HFFc6 (cell line): ENCODE measurements around the gene MAP3K4. TPM values are rescaled to one million over a fixed set of nuclear protein-coding genes. Genes with fewer than 3 reads are reported as not detected.
"Not testable (repeated sequence)": the region's sequence is repeated elsewhere in the genome, so short reads cannot be mapped to it uniquely, and the experiment has no call there.

Experiments used
- DNase-seq: peaks from one replicate; pipeline ENCODE4 v3.0.0-alpha.2; 2018
- H3K27ac Mint-ChIP-seq: 2 replicates; pipeline ENCODE4 v1.8.0; 2020; ENCODE audit warnings: mild to moderate bottlenecking, mixed read lengths
- H3K27me3 Mint-ChIP-seq: 2 replicates; pipeline ENCODE4 v1.8.0; 2021; ENCODE audit warnings: mild to moderate bottlenecking, moderate library complexity, mixed read lengths; ENCODE audit not compliant: insufficient read depth
- H3K36me3 Mint-ChIP-seq: 2 replicates; pipeline ENCODE4 v1.8.0; 2021; ENCODE audit warnings: low read depth, mixed read lengths
- H3K4me1 Mint-ChIP-seq: 2 replicates; pipeline ENCODE4 v1.8.0; 2020; ENCODE audit warnings: low read depth, mixed read lengths
- H3K4me3 Mint-ChIP-seq: 2 replicates; pipeline ENCODE4 v1.8.0; 2020; ENCODE audit warnings: mild to moderate bottlenecking, moderate library complexity, mixed read lengths
- H3K9me3 Mint-ChIP-seq: 2 replicates; pipeline ENCODE4 v1.8.0; 2020; ENCODE audit warnings: mild to moderate bottlenecking, mixed read lengths
- total RNA-seq, 6 experiments: library from RNA; stranded (reverse); fragmentation: NEBNext Ultra II Directional; extraction: Animal tissue kit (Norgen Biotek cat#: 25700); gene quantifications; 2 replicates in 1 of 6; 3 replicates in 5 of 6; pipeline ENCODE4 v1.2.3, GENCODE V29; 2021
- TF ChIP-seq, protein P1 (sequence below): fragments of 200-600 bp; sonication (generic); IDR thresholded peaks from 2 replicates; pipeline ENCODE4 v1.5.0; 2021; ENCODE audit warnings: antibody characterized with exemption, mild to moderate bottlenecking

Gene MAP3K4
- total RNA-seq, 6 experiments from 2014 or later: 16.8 to 26.2 (median 22.3) TPM

DNA sequence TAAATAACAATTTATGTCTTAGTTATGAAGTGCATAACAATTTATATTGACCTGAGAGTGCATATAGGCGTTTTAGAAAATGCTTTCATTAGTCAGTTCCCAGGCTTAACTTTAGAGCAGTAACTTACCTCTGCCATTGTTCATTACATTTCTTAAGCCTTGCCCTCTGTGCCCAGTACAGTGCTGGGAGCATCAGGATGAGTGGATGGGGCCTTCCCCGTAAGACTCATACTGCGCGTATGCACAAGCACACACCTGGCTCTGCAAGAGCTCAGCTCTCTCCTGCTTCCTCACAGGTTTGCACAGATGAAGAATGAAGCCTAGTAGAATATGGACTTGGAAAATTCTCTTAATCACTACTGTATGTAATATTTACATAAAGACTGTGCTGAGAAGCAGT is 125.0 kb downstream of the MAP3K4 start:
- Mint-ChIP-seq H3K27me3 (no peaks in the 10 kb centered on the region), H3K4me1 (no peaks in the 10 kb centered on the region), H3K9me3 (peaks cover 7% of the 10 kb centered on the region; the same call in 1 of the 2 replicates), H3K36me3 (peaks cover 61% of the 10 kb centered on the region), H3K4me3 (no peak overlapping the region), H3K27ac (no peak overlapping the region)
- TF ChIP-seq, protein P1, sequence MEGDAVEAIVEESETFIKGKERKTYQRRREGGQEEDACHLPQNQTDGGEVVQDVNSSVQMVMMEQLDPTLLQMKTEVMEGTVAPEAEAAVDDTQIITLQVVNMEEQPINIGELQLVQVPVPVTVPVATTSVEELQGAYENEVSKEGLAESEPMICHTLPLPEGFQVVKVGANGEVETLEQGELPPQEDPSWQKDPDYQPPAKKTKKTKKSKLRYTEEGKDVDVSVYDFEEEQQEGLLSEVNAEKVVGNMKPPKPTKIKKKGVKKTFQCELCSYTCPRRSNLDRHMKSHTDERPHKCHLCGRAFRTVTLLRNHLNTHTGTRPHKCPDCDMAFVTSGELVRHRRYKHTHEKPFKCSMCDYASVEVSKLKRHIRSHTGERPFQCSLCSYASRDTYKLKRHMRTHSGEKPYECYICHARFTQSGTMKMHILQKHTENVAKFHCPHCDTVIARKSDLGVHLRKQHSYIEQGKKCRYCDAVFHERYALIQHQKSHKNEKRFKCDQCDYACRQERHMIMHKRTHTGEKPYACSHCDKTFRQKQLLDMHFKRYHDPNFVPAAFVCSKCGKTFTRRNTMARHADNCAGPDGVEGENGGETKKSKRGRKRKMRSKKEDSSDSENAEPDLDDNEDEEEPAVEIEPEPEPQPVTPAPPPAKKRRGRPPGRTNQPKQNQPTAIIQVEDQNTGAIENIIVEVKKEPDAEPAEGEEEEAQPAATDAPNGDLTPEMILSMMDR: no peak
- DNase-seq: no peak

DNA sequence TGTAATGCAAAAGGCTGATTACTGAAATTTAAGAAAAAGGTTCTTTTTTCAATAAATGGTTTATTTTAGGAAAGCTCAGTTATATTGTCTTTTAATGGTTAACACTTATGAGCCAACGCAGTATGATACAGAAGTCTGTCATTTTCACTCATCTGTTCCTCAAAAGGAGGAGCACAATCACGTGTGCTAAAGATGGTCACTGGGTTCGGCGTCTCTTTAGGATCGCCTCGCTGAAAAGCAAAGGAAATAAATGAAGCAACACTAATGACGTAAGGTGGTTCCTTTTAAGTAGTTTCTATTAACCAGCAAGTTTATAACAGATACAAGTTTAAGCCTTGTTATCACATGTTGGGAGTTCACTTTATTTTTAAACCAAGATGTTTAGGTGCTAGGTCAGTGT is 125.7 kb downstream of the MAP3K4 start:
- DNase-seq: no peak
- no peaks in the 10 kb centered on the region for H3K27me3 Mint-ChIP-seq
- TF ChIP-seq, protein P1: no peak
- no peak overlapping the region for H3K4me3 Mint-ChIP-seq
- H3K4me1 Mint-ChIP-seq: no peaks in the 10 kb centered on the region
- H3K9me3 Mint-ChIP-seq: peaks cover 11% of the 10 kb centered on the region
- peaks cover 62% of the 10 kb centered on the region for H3K36me3 Mint-ChIP-seq
- H3K27ac Mint-ChIP-seq: no peak overlapping the region

DNA sequence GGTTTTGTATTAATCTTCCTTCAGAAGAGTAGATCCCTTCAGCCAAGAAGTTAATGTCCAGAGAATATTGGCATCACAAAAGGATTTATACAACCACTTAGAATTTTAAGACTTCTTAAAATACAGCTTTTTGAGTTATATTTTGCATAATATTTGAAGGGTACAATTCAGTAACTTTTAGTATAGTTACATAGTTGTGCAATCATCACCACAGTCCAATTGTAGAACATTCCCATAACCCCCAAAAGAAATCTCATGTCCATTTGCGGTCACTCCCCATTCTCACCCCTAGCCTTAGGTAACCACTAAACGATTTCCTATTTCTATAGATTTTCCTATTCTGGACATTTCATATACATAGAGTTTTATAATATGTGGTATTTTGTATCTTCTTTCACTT is 126.4 kb downstream of the MAP3K4 start:
- TF ChIP-seq, protein P1: no peak
- no peak for DNase-seq
- H3K27me3 Mint-ChIP-seq: no peaks in the 10 kb centered on the region
- peaks cover 16% of the 10 kb centered on the region for H3K9me3 Mint-ChIP-seq
- H3K4me1 Mint-ChIP-seq: no peaks in the 10 kb centered on the region
- peaks cover 62% of the 10 kb centered on the region for H3K36me3 Mint-ChIP-seq
- H3K27ac Mint-ChIP-seq: no peak overlapping the region
- no peak overlapping the region for H3K4me3 Mint-ChIP-seq

DNA sequence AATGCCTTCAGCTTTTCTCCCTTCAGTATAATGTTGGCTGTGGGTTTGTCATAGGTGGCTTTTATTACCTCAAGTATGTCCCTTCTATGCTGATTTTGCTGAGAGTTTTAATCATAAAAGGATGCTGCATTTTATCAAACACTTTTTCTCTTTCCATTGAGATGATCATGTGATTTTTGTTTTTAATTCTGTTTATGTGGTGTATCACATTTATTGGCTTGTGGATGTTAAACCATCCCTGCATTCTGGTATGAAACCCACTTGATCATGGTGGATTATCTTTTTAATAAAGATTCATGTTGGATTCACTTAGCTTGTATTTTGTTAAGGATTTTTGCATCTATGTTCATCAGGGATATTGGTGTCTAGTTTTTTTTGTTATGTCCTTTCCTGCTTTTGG is 131.8 kb downstream of the MAP3K4 start:
- Mint-ChIP-seq H3K4me1 (peaks cover 10% of the 10 kb centered on the region), H3K9me3 (peaks cover 35% of the 10 kb centered on the region), H3K36me3 (peaks cover 86% of the 10 kb centered on the region)
- not testable (repeated sequence) for H3K27ac Mint-ChIP-seq, H3K4me3 Mint-ChIP-seq, DNase-seq, H3K27me3 Mint-ChIP-seq

DNA sequence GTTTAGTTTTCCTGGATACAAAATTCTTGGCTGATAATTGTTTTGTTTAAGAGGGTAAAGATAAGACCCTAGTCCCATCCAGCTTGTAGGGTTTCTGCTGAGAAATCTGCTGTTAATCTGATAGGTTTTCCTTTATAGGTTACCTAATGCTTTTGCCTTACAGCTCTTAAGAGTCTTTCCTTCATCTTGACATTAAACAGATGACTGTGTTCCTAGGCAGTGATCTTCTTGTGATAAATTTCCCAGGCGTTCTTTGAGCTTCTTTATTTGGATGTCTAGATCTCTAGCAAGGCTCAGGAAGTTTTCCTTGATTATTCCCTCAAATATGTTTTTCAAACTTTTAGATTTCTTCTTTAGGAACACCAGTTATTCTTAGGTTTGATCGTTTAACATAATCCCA is 134.0 kb downstream of the MAP3K4 start:
- Mint-ChIP-seq H3K4me3 (no peak overlapping the region), H3K27me3 (no peaks in the 10 kb centered on the region), H3K27ac (no peak overlapping the region), H3K36me3 (peaks cover 86% of the 10 kb centered on the region), H3K9me3 (peaks cover 30% of the 10 kb centered on the region), H3K4me1 (peaks cover 21% of the 10 kb centered on the region)
- TF ChIP-seq, protein P1: no peak
- DNase-seq: no peak

DNA sequence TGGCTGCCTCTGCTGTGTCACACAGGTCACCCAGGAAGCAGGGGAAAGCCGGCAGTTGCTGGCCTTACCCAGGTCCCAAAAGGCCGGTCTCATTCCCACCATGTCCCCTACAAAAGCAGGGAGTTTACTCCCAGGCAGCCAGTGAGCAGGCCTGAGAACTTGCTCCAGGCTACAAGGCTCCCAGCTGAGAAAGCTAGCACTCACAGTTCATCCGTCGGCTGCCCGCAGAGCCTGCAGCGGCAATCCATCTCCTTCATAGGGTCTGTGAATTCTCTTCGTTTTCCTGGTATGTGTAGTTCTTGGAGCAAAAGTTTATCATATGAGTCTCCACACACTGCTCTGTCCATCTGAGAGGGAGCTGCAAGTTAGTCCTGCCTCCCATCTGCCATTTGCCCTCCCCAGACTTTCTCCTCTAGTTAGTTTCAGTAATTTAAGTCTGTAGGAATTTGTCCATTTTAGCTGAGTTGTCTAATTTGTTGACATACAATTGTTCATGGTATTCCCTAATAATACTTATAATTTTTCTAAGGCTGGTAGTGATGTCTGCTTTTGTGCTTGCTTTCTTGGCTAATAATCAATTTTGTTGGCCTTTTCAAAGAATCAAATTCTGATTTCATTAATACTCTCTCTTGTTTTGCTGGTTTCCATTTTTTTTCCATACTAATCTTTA is 135.6 kb downstream of the MAP3K4 start:
- Mint-ChIP-seq H3K9me3 (peaks cover 25% of the 10 kb centered on the region), H3K27me3 (no peaks in the 10 kb centered on the region), H3K4me1 (peaks cover 21% of the 10 kb centered on the region), H3K4me3 (no peak overlapping the region), H3K27ac (no peak overlapping the region), H3K36me3 (peaks cover 74% of the 10 kb centered on the region)
- TF ChIP-seq, protein P1: no peak
- no peak for DNase-seq
